GM12865 (cell line): ENCODE data around the gene PHKA2.

Source experiments
- DNase-seq: peaks from one replicate; pipeline ENCODE4 v3.0.0; 2010; ENCODE audit warnings: low read depth
- H3K4me3 ChIP-seq: 2 replicates; pipeline ENCODE4 v1.5.1; 2011; ENCODE audit warnings: mild to moderate bottlenecking, low read depth, low read length, control low read depth
- TF ChIP-seq, protein P1 (sequence below): IDR thresholded peaks from 2 replicates; pipeline ENCODE4 v1.5.1; 2011; ENCODE audit warnings: low read length, control low read depth, low read depth, inconsistent platforms; ENCODE audit not compliant: insufficient read depth; ENCODE audit errors: missing control alignments

The PHKA2 gene

DNA sequence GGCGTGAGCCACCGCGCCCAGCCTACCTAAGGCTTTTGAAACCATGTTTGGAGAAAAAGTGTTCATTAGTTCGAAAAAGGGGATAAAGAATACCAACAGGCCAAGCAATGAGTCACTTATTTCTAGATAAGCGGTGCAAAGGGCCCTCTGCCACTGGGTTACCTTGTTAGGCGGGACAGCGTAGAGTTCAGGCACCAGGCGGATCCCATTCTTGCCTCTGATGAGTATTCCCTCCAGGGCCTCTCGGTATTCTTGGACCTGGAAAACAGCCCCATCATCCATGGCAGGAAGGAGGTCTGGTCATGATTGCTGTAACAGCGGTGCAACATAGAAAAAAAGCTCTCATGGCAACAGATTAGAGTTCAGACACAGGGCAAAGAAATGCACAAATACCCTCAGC is 48.0 kb downstream of the PHKA2 start:
- no peak for DNase-seq
- no peak overlapping the region for H3K4me3 ChIP-seq
- TF ChIP-seq, protein P1, sequence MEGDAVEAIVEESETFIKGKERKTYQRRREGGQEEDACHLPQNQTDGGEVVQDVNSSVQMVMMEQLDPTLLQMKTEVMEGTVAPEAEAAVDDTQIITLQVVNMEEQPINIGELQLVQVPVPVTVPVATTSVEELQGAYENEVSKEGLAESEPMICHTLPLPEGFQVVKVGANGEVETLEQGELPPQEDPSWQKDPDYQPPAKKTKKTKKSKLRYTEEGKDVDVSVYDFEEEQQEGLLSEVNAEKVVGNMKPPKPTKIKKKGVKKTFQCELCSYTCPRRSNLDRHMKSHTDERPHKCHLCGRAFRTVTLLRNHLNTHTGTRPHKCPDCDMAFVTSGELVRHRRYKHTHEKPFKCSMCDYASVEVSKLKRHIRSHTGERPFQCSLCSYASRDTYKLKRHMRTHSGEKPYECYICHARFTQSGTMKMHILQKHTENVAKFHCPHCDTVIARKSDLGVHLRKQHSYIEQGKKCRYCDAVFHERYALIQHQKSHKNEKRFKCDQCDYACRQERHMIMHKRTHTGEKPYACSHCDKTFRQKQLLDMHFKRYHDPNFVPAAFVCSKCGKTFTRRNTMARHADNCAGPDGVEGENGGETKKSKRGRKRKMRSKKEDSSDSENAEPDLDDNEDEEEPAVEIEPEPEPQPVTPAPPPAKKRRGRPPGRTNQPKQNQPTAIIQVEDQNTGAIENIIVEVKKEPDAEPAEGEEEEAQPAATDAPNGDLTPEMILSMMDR = no peak

DNA sequence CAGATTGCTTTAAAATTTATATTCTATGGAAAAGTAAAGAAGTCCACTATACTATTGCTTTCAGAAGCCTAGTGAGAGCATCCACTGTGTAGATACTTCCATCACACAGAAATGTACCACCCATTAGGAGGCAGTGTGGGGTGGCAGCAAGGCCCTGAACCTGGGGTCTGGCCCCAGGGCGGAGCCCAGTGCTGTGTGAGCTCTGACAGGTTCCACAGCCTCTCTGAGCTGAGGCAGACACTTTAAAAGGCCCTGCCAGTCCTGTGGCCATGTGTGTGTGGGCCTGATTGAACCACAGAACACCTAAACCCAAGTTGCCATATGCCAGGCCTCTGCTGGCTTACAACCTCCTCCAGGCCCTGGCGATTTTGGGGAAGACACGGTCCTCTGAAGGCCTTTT is 49.2 kb downstream of the PHKA2 start:
- no peak overlapping the region for H3K4me3 ChIP-seq
- TF ChIP-seq, protein P1 = no peak
- no peak for DNase-seq

DNA sequence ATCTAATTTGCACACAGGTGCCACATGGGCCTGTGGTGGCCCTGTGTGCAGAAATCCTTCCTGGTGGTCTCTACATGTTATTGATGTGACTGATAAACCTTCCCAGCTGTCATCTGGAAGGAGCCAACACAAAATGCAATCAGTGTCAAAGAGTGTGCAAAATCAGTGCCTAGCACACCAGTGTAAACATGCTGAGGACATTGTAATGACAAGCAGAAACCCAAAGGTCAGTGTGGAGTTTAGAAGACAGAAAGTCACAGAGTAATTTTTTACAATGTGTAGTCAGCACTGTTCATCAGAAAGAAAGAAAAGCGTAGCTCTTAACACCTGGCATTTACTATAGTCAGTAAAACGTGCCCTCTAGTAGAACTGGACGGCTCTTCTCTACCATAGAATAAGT is 50.3 kb downstream of the PHKA2 start:
- no peak overlapping the region for H3K4me3 ChIP-seq
- DNase-seq = no peak
- TF ChIP-seq, protein P1 = no peak

DNA sequence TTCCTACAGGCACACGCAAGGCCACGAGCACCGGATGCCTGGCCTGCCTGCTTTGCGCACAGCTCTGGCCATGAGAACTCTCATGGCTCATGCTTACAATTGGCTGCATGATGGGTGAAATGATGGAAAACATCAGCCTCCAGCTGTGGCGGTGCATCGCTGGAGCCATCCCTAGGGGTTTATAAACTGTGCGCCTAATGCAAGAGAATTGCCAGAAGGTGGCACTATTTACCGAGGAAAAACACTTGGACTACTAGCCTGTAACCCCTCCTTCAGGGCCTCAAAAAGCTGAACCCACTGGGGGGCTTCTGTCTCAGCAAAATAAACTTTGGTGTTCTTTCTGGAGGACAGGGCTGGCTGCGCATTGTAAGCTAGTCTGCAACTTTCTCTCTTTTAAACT is 51.9 kb downstream of the PHKA2 start:
- H3K4me3 ChIP-seq = no peak overlapping the region
- TF ChIP-seq, protein P1 = peak; percentile 11
- DNase-seq = peak; percentile 17

DNA sequence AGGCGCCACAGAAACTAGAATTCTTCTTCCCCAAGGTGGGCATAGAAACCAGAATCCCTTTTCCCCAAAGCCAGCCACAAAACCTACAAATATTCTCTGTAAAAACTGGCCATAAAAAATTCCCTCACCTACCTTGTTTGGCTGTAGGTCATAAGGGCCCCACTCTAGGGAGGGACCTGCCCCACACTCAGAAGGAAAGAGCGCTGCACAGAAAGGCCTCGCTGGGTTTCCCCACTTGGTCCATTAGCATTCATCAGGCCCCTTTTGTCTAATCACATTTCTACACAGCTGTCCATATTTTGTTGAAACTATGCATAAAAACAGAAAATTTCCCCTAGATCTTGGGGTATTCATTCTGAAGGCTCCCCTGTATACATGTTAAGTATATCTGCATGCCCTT is 54.1 kb downstream of the PHKA2 start:
- no peak overlapping the region for H3K4me3 ChIP-seq
- DNase-seq = peak; percentile 15
- TF ChIP-seq, protein P1 = no peak

DNA sequence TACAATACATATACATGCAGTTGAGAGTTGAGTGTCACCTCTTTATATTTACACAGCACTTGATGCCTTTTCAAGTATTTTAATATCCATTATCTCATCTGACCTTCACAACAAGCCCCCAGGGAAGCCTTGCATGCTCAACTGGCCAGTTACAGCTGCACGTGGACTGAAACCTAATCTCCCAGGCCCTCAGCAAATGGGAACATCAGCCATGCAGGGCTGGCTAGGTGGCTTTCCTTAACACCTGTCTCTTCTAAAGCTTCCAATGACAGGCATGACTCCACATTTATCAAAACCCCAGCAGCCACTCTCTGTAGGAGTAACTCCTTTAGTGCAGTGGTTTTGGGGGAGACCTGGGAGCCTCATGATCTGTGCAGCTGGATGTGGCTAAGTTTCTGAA is 56.4 kb downstream of the PHKA2 start:
- H3K4me3 ChIP-seq = no peak overlapping the region
- DNase-seq = no peak

More for the DNA sequence above, 56.4 kb downstream of the PHKA2 start:
- TF ChIP-seq, protein P1 = no peak
